NK-92 (cell line): Measurements from ENCODE around the gene CTSS.

Experiments used
- DNase-seq: peaks from one replicate; lab custom pipeline; 2025; ENCODE audit not compliant: unreplicated experiment; lab: John Stamatoyannopoulos, UW

The CTSS gene

DNA sequence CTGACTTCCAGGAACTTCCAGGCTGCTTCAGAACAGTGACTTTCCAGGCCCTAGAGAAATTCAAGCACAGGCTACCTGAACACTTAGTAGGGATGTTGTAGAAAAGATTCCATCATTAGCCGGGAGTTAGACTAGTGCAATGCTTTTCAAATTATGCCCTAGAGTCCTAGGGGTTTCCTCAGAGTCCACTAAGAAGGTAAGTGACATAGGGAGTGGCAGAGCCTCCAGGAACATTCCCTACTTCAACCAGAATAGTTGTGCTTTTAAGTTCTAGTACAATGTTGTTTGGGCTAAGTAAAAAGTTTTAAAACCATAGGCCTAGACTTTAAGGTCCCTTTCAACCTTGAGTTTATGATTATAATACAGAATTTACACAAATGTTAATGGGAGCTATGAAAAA is 59.5 kb downstream of the CTSS start:
- DNase-seq = no peak

DNA sequence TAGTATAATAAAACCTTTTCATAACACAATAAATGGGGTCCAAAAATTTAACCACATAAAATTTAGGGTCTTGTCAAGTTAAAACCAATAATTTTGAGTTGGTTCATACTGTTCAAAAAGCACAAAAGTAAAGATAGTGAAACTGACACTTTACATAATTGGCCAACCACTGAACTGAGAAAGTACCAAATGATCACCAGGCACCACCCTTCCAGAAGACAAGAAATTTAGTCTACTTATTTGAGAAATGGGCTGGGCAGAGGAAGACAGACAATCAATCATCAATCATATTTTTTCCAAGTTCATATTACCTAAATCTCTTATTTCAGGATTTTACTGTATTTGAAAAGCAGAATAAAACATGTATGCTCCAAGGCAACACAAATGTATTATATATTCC is 62.2 kb downstream of the CTSS start:
- no peak for DNase-seq

DNA sequence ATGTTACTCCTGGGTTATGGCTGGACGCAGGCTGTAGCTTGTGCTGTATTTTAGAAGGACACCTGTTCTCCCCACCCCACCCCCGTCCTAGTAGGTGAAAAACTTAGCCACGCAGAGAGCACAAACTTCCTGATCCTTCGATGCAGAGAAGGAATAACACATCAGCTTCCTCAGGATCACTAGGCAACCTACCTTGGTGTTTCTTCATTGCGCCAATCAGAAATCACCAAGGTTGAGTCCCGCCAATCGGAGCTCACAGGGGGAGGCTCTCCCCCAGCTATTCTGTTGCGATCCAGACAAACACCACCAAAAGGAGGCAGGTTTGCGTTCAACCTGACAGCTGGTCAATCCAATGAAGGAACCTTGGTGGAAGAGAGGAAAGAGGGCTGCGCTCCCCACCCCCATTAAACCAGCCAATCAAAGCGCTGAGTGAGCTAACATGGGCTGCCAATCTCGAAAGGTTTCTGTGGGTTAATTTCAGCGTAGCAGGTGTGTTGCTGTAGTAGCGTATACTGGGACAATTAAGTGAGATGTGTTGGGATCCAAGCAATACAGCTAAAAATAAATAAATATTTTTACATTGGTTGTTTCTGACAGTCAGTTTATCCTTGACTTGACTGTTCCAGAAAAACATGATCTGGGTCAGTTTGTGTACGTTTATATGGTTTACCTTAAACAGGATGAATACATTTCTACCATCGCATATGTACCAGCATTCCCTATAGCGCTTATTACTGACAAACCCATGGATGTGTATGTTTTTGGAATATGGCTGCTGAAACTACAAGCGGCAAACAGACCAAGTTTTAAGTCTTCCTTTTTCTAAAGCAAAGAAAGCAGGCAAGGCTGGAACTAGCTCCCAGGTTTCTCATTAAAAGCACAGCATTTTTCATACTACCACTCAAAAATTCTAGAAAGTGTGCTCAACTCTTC is 68.3 kb downstream of the CTSS start, which contains the start of gene GOLPH3L:
TSS of gene GOLPH3L (minus strand) at position 160 of the 933 bp plus-strand sequence. CDS start 2,316 bp downstream, outside the sequence.
- peak; percentile 65 for DNase-seq

DNA sequence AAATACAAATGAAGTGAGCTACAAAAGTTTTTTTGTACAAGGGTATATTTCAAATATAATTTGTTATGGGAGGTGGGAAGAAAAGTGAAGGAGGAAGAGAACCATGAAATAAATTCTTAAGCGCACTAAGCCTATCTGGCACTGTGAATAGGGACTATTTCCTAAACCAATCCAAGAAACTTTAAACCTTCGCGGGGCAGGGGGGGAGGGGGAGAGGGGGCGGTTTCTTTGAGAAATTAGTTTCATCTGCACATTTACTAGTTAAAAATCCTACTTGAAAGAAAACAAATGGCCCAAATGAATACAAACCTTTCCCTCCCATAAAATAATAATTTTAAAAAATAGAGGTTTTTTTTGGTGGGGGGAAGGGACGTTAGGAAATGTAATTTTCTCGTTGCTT is 69.0 kb downstream of the CTSS start:
- no peak for DNase-seq

DNA sequence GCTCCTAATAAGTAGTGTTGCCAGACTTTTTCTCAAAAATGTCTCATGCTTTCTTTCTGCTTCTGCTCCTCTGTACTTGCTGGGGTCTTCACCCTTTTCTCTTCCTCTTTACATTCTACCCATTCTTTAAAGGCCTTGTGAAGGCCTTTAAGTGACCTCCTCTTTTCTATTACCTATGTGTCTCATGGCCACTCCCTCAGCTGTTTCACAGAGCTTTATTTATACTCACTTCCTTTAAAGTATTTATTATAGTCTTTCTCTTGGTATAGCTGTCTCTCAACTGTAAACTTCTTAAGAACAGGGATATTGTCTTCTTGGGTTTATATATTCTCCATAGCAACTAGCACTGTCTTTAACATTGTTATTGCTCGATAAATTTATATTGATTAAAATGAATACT is 69.4 kb downstream of the CTSS start:
- DNase-seq = no peak

DNA sequence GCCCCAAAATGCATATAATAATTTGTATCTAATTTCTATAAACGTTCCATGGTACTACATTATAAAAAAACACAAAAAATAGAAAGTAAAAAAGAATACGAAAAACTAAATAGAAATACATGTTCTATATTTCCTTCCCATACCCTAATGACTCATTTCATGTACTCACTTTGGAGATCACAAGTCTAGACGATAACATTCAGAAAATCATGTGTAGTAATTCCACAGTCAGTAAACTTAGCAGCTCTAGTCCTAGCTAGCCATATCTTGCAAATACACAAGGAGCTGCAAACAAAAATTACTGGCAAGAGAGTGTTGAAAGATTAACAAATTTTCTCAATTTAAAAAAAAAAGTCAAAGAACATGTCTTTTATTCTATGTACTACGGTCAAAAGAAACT is 70.0 kb downstream of the CTSS start:
- no peak for DNase-seq

DNA sequence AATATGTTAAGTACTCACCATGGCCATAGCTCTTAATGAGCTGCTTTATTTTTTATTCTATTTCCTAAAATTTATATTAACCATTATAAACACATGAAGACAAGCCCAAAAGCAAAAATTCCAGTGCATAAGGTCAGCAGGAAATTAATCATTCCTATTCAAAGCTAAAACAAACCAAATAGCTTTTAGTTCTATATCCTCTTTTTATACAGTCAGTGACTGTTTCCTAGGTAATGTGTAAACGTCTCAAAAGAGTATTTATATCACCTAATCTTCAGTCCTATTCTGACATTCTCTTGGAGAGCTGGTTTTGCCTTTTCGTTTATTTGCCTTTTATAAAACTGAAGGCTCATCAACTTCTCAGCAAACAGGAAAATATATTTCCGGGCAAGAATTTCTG is 72.9 kb downstream of the CTSS start:
- DNase-seq = no peak

DNA sequence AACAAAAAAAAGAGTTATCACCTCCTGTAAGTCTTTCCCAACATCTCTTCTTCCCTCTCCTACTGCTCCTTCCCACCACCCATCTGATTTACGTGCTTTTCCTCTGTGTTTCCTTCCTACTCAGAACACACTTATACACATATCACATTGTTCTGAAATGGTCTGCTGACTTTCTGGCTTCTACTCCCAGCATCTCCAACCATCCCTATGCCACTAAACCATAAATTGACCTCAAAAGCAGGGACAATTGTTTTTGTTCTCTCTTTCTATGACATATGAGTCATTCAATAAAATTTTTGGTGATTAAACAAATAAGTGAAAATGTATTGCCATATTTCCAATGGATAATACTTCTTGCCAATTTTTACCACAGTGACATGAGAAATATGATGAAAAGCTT is 76.8 kb downstream of the CTSS start:
- DNase-seq = no peak

DNA sequence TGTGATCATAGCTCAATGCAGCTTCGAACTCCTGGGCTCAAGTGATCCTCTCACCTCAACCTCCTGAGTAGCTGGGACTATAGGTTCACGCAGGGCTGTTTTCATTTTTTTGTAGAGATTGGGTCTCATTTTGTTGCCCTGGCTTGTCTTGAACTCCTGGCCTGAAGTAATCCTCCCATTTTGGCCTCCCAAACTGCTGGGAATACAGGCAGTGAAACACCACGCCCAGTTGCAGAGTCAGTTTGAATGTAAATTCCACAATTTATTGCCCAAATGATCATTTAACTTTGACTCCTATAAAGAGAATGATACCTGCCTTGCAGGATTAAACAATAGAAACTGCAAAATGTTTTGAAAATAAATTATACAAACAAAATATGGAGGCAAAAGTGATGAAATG is 79.3 kb downstream of the CTSS start:
- no peak for DNase-seq

DNA sequence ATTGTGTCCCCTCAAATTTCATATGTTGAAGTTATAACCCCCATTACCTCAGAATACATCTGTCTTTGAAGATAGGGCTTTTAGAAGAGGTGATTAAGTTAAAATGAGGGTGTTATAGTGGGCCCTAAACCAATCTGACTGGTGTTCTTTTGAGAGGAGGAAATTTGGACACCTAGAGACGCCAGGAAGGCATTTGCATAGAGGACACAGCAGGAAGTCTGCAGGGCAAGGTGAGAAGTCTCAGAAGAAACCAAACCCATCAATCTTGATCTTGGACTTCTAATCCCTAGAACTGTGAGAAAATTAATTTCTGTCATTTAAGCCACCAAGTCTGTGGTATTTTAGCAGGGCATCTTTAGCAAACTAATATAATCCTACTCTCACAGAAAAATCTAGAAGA is 81.7 kb downstream of the CTSS start:
- DNase-seq = no peak
